ENCODE measurements around the gene RFXANK.
A peak's percentile ranks its signal among the peaks of the same experiment; 100 is the strongest.

Gene RFXANK

DNA sequence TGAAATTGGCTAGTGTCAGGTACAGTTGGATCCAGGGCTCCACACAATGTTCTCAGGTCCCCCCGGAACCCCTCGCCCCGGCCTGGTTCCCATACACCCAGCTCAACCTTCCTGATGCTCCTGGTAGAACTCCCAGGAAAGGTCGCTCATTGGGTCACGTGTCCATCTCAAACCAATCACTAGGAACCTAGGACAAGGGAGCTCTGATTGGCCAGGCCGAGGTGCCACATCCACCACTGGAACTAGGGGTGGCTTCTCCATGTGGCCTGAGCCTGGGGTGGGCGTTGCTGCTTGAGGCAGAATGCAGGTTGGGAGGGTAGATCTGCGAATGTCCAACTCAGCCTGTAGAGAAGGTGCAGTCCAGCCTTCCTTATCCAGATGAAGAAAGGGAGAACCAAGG is 15.1 kb upstream of the RFXANK start:
- DNase-seq (ENCODE audit: low read depth, low spot score), result no peak
- no peak overlapping the region for H3K4me3 ChIP-seq (ENCODE audit: low read depth, low read length)
- POLR2A ChIA-PET, result no interaction called here
- TF ChIP-seq, protein P1, sequence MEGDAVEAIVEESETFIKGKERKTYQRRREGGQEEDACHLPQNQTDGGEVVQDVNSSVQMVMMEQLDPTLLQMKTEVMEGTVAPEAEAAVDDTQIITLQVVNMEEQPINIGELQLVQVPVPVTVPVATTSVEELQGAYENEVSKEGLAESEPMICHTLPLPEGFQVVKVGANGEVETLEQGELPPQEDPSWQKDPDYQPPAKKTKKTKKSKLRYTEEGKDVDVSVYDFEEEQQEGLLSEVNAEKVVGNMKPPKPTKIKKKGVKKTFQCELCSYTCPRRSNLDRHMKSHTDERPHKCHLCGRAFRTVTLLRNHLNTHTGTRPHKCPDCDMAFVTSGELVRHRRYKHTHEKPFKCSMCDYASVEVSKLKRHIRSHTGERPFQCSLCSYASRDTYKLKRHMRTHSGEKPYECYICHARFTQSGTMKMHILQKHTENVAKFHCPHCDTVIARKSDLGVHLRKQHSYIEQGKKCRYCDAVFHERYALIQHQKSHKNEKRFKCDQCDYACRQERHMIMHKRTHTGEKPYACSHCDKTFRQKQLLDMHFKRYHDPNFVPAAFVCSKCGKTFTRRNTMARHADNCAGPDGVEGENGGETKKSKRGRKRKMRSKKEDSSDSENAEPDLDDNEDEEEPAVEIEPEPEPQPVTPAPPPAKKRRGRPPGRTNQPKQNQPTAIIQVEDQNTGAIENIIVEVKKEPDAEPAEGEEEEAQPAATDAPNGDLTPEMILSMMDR (IDR thresholded peaks at IDR 0.05; ENCODE audit: insufficient read depth, low read length, missing control alignments), result no peak
- CTCF ChIA-PET, result interaction anchor here (1.0 to 5.9 kb wide), 9 partner anchors 10 to 181 kb away, joined by 4 to 105 read pairs (median 13); partner anchors contain the start of genes BORCS8 and RFXANK

DNA sequence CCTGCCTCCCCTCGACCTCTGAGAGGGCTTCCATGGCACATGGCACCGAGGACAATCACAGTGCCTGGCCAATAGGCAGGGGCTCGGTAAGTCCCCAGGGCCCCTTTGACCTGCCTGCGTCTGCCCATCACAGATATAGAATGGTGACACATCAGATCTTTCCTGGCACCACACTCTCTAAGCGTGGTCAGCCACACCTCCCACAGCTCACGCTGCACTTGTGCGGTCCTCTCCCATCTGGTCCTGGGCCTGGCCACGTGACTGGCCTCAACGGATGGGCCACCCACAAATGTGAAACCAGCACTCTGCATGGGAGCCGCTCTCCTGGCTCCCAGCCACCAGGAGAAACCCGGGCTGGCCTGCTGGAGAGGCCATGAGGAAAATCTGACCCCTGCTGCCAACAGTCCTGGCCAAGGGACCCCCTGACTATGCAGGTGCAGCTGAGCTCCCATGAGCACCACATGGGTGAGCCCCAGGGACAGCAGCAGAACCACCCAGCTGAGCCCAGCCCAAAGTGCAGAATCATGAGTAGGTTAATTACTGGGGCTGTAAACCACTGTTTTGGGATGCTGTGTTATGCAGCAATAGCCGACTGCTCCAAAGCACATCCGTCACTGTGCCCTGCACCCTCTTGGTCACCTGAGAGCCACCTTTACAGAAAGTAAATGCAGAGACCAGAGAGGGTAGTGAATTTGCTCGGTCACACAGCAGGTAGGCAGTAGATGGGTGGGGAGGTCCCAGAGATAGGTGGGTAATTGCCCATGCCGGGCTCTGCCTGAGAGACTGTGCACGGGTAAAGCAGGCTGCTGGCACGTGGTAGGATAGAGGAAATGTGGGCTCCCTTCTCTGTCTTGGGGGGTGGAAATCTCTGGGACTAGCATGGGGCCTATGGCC is 12.3 kb upstream of the RFXANK start:
- no peak for DNase-seq (ENCODE audit: low read depth, low spot score)
- no peak overlapping the region for H3K4me3 ChIP-seq (ENCODE audit: low read depth, low read length)
- ChIA-PET CTCF (interaction anchor here (1.3 kb wide), 1 partner anchor 34 kb away, joined by 5 read pairs; no protein-coding TSS in a partner anchor), POLR2A (no interaction called here)
- TF ChIP-seq, protein P1 (IDR thresholded peaks at IDR 0.05; ENCODE audit: insufficient read depth, low read length, missing control alignments), result no peak

DNA sequence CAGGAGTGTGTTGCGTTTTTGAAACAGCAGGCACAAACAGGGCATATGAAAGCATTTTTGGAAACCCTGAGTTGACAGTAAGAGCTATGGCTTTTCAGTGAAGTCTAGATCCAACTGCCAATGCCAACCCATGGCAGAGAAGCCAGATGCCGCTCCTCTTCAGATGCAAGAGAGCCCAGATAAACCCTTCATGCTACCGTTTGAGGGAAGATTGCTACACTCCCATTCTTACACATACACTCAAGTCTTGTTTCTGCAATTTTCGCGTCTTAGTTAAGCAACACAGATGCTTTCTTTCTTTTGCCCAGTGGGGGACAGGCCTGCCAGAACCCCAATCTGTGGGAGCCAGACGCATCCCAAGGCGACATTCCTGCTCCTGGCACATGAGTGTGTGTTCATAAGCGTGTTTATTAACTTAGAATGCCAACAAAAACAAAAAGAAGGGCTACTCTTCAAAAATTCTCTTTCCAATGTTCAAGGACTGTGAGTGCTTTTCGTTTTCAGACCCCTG is 10.5 kb upstream of the RFXANK start:
- CTCF ChIA-PET, result interaction anchor here (1.3 kb wide), 1 partner anchor 35 kb away, joined by 5 read pairs; no protein-coding TSS in a partner anchor
- H3K4me3 ChIP-seq (ENCODE audit: low read depth, low read length), result no peak overlapping the region
- POLR2A ChIA-PET, result no interaction called here
- DNase-seq (ENCODE audit: low read depth, low spot score), result no peak
- TF ChIP-seq, protein P1 (IDR thresholded peaks at IDR 0.05; ENCODE audit: insufficient read depth, low read length, missing control alignments), result no peak

DNA sequence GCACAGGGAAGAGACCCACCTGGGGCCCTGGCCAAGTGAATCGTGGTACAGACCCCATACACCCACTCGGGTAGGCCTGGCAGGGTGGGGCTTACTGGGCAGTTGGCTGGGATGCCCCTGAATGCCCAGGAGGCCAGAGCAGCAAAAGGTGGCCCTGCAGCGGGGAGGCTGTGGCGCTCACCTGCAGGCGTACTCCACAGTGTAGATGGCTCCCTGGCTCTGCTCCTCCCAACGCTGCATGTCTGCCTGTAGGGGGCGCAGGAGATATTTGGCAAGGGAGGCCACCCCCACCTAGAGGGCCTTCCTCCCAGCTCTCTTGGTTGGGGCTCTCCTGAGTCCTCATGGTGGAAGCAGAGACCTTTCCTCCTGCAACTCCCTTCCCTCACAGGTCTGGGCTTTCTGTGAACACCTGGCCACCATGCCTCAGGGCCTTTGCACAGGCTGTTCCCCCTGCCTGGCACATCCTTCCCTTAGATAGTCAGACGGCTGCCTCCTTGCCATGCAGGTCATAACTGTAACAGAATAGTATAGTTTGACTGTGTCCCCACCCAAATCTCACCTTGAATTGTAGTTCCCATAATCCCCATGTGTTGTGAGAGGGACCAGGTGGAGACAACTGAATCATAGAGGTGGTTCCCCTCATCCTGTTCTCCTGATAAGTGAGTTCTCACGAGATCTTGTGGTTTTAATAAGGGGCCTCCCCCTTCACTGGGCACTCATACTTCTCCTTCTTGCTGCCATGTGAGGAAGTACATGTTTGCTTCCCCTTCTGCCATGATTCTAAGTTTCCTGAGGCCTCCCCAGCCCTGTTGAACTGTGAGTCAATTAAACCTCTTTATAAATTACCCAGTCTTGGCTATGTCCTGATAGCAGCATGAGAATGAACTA is 6.0 kb upstream of the RFXANK start:
- CTCF ChIA-PET, result interaction anchor here (1.8 to 6.1 kb wide), 3 partner anchors 9 to 16 kb away, joined by 4 to 51 read pairs (median 5); partner anchors contain the start of gene MEF2B
- DNase-seq (ENCODE audit: low read depth, low spot score), result no peak

DNA sequence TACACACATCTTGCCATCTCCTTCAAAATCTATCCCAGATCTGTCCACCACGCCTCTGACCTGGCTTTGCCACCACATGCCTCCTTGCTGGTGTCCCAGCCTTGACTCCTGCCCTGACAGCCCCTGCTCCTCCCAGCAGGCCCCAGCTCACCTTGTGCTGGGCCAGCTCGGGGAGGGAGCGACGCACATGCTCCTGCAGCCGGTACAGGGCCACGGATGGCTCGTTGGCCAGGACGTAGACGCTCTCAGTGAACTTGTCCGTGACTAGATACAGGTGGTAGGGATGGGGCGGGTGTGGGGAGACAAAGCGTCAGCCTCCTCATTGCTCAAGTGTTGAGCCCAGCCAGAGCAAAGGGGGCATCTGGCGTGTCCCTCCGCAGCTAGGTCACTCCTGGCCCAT is 5.3 kb upstream of the RFXANK start:
- TF ChIP-seq, protein P1 (IDR thresholded peaks at IDR 0.05; ENCODE audit: insufficient read depth, low read length, missing control alignments), result no peak
- ChIA-PET CTCF (interaction anchor here (1.1 to 6.1 kb wide), 3 partner anchors 10 to 129 kb away, joined by 3 to 51 read pairs (median 5); no protein-coding TSS in a partner anchor), POLR2A (no interaction called here)
- no peak for DNase-seq (ENCODE audit: low read depth, low spot score)
- no peak overlapping the region for H3K4me3 ChIP-seq (ENCODE audit: low read depth, low read length)

More for the DNA sequence above, 6.0 kb upstream of the RFXANK start:
- no peak overlapping the region for H3K4me3 ChIP-seq (ENCODE audit: low read depth, low read length)
- POLR2A ChIA-PET, result no interaction called here
- TF ChIP-seq, protein P1 (IDR thresholded peaks at IDR 0.05; ENCODE audit: insufficient read depth, low read length, missing control alignments), result peak; percentile 67
